ENCODE measurements around the gene TBC1D10B.
A peak's percentile ranks its signal among the peaks of the same experiment; 100 is the strongest.
"Not testable (repeated sequence)": the region's sequence is repeated elsewhere in the genome, so short reads cannot be mapped to it uniquely, and the experiment has no call there.

TBC1D10B gene

GRCh38 chr16:30397776-30398660, 27.7 kb upstream of the TBC1D10B start:
- no peak for DNase-seq

DNA sequence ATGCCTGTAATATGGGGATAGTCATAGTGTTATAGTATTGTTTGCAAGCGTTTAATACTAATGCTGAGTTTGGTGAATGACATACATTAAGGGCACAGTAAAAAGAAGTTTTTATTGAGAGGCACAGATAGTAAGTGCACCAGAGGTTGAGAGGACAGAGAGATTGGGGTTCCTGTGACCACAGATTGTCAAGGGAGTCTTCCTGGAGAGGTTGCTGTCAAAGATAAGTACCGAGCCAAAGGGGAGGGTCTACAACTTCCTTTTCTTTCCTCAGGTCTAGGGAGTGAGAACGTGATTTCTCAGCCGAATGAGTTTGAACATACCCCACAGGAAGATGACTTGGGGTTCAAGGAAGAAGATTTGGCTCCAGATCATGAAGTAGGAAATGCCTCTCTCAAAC, 26.8 kb upstream of the TBC1D10B start:
- no peak for DNase-seq

DNA sequence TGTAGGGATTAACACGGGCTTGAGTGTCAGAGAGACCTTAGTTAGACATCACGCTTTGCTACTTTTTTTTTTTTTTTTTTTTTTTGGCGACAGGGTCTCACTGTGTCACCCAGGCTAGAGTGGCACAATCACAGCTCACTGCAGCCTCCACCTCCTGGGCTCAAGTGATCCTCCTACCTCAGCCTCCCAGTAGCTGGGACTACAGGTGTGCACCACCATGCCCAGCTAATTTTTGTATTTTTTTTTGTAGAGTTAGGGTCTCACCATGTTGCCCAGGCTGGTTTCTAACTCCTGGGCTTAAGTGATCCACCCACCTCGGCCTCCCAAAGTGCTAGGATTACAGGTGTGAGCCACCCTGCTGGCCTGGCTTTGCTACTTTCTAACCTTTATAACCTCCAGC, 26.3 kb upstream of the TBC1D10B start:
- not testable (repeated sequence) for DNase-seq

DNA sequence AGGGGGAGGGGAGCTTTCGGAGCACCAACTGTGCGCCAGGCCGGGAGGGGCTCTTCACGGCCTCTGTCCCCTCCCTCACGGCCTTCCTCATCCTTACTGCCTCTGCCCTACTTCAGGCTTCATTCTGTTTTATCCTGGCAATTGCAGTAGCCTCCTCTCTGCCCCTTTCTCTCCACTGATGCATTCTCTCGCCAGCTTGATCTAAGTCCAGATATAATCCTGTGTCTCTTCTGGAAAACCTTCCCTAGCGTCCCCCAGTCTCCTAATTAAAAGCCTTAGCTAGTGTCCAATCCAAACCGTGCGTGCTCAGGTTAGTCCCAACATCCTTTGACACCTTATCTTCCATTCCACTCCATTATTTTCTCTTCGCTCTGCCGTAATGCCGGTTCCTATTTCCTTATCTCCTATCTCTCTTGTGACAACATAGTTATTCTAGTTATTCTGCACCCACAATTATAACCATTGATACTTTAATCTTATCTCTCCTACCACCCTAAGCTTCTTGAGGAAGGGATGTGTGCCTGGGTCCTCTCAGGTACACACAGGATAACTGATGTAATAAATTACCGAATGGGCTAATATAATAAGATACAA, 25.8 kb upstream of the TBC1D10B start:
- no peak for DNase-seq

DNA sequence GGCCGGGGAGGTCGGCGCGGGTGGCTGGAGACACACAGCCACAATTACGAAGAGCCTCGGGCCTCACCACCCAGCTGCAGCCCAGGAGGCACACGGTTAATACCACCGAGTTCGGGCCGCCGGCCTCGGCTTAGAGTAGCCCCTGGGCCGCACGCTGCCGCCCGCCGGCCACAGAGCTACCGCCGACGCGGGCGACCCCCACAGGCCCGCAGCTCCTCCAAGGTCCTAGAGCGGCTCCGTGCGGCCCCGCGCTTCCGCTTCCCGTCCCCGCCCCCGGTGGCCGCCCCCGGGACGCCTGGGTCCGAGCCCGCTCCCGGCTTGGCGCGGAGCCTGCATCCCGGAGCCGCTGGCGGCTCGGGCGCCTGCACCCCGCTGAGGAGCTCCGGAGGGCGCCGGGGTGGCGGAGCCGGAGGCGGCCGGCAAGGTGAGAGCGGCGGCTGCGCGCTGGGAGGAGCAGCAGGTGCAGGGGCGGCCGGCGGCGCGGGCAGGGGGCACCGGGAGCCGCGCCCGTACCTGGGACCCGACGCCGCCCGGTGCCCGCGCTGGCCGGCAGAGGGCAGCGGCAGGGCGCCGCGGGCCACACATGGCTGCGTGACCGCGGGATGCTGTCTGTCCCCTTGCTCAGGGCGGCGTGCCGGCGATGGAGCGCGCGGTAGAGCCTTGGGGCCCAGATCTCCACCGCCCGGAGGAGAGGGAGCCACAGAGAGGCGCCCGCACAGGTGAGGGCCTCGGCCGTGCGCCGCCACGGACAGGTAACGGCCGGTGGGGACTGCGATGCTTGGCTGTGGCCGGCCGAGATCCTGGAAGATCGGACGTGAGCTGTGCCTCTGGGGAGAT, 25.1 kb upstream of the TBC1D10B start, which contains the start of gene ZNF48:
ZNF48 (plus strand) TSS at position 266 of the 837 bp plus-strand sequence; CDS start at position 641, 375 bp downstream.
- peak; percentile 62 for DNase-seq

GRCh38 chr16:30394592-30395154, 24.4 kb upstream of the TBC1D10B start:
- DNase-seq = no peak

DNA sequence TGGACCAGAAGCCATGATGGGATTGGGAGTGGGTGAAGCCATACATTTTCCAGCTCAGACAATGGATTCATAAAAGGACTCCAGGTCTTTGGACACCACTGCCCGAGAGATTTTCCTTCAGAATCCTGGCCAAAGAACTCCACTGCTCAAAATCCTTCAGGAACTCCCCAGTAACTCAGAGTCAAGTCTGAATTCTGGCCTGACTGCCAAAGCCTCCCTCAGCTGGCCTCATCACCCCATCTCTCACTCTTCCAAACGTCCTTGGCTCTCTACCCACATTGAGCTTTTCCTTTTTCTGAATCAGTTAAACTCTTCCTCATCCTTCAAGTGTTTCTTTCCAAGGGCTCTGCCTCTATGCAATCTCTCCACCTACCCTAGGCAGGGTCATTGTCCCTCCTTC, 13.2 kb upstream of the TBC1D10B start:
- no peak for DNase-seq

GRCh38 chr16:30382111-30382881, 12.0 kb upstream of the TBC1D10B start, which contains the start of gene SEPTIN1:
Gene SEPTIN1, minus strand, starts transcription at chr16:30382561. Its CDS starts 19 bp downstream, at chr16:30382542.
- peak; percentile 80 for DNase-seq

GRCh38 chr16:30381291-30382041, 11.2 kb upstream of the TBC1D10B start:
- DNase-seq = peak; percentile 37

DNA sequence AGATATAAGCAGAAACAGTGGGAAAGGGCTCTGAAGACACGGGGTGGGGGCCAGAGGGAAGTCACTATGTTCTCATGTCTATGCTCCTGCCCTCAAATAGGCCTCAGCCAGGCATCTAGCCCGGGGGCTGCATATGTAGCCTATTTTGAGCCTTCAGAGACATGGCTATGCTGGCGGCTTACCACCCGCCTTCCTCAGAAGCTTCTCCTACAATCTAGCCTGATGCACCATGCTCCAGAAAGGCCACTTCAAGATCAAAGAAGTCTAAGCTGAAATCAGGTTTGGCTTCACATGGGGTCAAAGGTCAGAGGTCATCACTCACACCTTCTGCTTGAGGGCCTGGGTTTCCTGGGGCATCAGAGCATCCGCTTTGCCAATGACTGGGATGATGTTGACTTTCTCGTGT, 10.5 kb upstream of the TBC1D10B start:
- no peak for DNase-seq

- DNase-seq = no peak
Observed at GRCh38 chr16:30380072-30380802, 9.9 kb upstream of the TBC1D10B start.

DNA sequence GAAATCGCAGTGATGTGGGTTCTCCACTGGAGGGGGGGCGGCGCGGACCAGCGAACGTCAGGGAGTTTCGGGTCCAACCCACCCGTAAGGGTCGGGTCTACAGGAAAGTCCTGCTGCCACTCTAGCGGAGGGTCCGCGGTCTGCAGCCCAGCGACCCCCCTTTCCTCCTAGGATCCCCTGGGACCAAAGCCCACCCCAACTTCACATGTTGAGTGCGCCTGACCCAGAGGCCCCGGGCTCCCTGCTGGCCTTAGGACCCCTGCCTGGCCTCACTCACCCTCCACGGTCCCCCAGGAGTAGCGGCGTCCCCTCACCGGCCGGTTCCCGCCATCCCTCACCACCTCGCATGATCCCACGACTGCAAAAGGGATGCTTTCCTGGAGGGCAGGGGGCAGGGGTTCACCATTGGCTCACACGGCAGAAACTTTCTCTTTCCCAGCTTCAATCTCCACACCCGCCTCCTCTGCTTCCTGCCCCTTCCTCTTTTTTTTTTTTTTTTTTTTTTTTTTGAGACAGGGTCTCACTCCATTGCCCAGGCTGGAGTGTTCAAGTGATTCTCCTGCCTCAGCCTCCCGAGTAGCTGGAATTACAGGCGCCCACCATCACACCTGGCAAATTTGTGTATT, 9.0 kb upstream of the TBC1D10B start:
- DNase-seq = no peak

DNA sequence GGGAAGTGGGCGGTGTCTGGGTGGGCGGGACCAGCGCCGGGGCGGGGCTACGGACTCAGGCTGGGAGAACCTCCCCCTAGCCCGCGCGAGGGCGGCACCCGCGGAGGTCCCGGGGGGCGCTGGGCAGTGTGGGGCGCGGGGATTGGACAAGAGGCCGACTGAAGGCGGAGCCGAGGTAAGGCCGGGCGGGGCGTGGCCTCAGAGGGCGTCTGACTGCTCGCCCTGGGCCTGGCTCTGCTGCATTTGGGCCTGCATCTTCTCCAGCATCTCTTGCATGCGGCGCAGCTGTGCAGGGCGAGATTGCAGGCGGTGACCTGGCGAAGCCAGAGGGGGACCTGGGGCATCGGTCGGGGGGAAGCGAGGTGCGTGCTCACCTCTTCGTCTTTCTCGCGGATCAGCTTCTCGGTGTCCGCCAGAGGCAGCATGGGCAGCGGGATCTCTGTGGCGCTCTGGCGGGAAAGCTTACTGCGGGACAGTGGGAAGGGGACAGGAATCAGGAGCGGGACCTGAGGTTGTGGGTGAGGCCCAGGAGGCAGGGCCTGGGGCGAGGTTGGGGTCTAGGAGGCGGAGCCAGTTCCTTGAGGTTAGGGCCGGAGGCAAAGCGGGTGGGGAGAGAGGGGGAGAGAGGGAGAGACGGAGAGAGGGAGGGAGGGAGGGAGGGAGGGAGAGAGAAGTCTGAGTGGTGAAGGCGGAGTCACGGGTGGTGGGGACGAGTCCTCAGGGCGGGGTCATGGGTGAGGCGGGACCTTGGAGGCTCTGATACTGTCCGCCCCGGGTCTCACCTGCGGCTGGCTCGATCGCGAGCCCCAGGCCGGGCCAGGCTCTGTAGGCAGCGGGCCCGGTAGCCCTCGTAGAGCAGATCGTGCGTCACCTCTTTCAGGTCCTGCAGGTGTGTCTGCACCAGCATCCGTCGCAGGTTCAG, 8.2 kb upstream of the TBC1D10B start:
- peak; percentile 99 for DNase-seq

- DNase-seq = peak; percentile 86
Observed at GRCh38 chr16:30377812-30378235, 7.5 kb upstream of the TBC1D10B start.

- no peak for DNase-seq
Observed at GRCh38 chr16:30377050-30377811, 6.9 kb upstream of the TBC1D10B start.

DNA sequence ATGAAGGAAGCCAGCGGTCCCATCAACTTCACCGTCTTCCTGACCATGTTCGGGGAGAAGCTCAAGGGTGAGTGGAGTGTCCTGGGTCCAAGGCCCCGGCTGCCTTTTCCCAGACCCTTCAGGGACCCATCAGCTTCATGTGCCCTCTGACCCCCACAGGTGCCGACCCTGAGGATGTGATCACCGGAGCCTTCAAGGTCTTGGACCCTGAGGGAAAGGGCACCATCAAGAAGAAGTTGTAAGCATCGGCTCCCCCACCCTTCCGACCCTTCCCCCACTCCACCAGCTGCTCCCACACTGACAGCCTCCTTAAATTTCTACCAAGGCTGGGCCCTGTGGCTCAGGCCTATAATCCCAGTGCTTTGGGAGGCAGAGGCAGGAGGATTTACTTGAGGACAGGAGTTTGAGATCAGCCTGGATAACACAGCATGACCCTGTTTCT, 6.2 kb upstream of the TBC1D10B start:
- no peak for DNase-seq

DNA sequence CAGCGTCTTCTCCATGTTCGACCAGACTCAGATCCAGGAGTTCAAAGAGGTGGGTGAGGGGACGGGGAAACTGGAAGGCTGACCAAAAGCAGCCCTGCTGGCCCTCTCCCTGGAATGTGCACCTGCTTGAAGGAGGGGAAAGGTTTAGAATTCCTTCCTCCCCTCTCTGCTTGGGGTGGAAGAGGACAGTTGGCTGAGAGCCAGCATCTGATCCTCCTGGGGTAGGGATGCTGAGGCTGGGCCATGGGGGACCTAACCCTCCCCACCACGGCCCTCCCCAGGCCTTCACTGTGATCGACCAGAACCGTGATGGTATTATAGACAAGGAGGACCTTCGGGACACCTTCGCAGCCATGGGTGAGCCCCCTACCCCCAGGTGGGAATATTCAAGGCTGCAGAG, 5.6 kb upstream of the TBC1D10B start:
- no peak for DNase-seq

- DNase-seq = no peak
Observed at GRCh38 chr16:30374538-30374937, 4.2 kb upstream of the TBC1D10B start, which contains the start of gene MYL11. Gene MYL11, plus strand, starts transcription at chr16:30374802. Its CDS starts 56 bp downstream, at chr16:30374858.

Data from activated naive CD4-positive, alpha-beta T cell treated with Interleukin-2 at 50 U/mL for 16 hours (primary cell).